ENCODE results near the gene TTC7B.
"Not testable (repeated sequence)": the region's sequence is repeated elsewhere in the genome, so short reads cannot be mapped to it uniquely, and the experiment has no call there.

TTC7B gene

GRCh38 chr14:90846511-90846910, 30.3 kb upstream of the TTC7B start:
- no peaks in the 10 kb centered on the region for H3K9me3 ChIP-seq (ENCODE audit: insufficient read depth, low read length, severe bottlenecking)
- H3K9ac ChIP-seq (ENCODE audit: low read depth, low read length): no peak overlapping the region
- H3K27me3 ChIP-seq (ENCODE audit: insufficient read depth, low read length, poor library complexity): no peaks in the 10 kb centered on the region
- no peak for DNase-seq
- no peak overlapping the region for H3K4me3 ChIP-seq (ENCODE audit: low read depth in 1 of 2, low read length in 2 of 2)
- no peak overlapping the region for H3K27ac ChIP-seq (ENCODE audit: low read length)
- H3K79me2 ChIP-seq (ENCODE audit: insufficient read depth, low read length): no peaks in the 10 kb centered on the region
- no peaks in the 10 kb centered on the region for H3K4me1 ChIP-seq (ENCODE audit: insufficient read depth, low read length)
- no peak overlapping the region for H3K4me2 ChIP-seq (ENCODE audit: insufficient read depth, low read length)
- ATAC-seq (ENCODE audit: insufficient read depth, low read depth): no peak
- no peak for TF ChIP-seq CTCF (IDR thresholded peaks at IDR 0.05; ENCODE audit: borderline replicate concordance, extremely low read depth, low read length, poor library complexity, severe bottlenecking)
- no peak for TF ChIP-seq EZH2 (IDR thresholded peaks at IDR 0.05; ENCODE audit: borderline replicate concordance, low read depth, low read length, severe bottlenecking)
- no peaks in the 10 kb centered on the region for H4K20me1 ChIP-seq (ENCODE audit: insufficient read depth, low read length)
- H3K36me3 ChIP-seq (ENCODE audit: insufficient read depth, low read length): no peaks in the 10 kb centered on the region
- no peak overlapping the region for H2AFZ ChIP-seq (ENCODE audit: low read depth, low read length)

GRCh38 chr14:90844321-90844720, 28.1 kb upstream of the TTC7B start:
- H3K36me3 ChIP-seq (ENCODE audit: insufficient read depth, low read length): no peaks in the 10 kb centered on the region
- H3K9ac ChIP-seq (ENCODE audit: low read depth, low read length): no peak overlapping the region

GRCh38 chr14:90842726-90843125, 26.5 kb upstream of the TTC7B start:
- Histone ChIP-seq H2AFZ (ENCODE audit: low read depth, low read length) (no peak overlapping the region), H3K4me2 (ENCODE audit: insufficient read depth, low read length) (no peak overlapping the region), H3K79me2 (ENCODE audit: insufficient read depth, low read length) (no peaks in the 10 kb centered on the region), H3K4me3 (ENCODE audit: low read depth in 1 of 2, low read length in 2 of 2) (no peak overlapping the region), H3K27ac (ENCODE audit: low read length) (no peak overlapping the region), H3K4me1 (ENCODE audit: insufficient read depth, low read length) (no peaks in the 10 kb centered on the region), H4K20me1 (ENCODE audit: insufficient read depth, low read length) (no peaks in the 10 kb centered on the region), H3K9ac (ENCODE audit: low read depth, low read length) (no peak overlapping the region), H3K9me3 (ENCODE audit: insufficient read depth, low read length, severe bottlenecking) (no peaks in the 10 kb centered on the region), H3K27me3 (ENCODE audit: insufficient read depth, low read length, poor library complexity) (no peaks in the 10 kb centered on the region), H3K36me3 (ENCODE audit: insufficient read depth, low read length) (no peaks in the 10 kb centered on the region)
- TF ChIP-seq EZH2 (IDR thresholded peaks at IDR 0.05; ENCODE audit: borderline replicate concordance, low read depth, low read length, severe bottlenecking) (no peak), CTCF (IDR thresholded peaks at IDR 0.05; ENCODE audit: borderline replicate concordance, extremely low read depth, low read length, poor library complexity, severe bottlenecking) (no peak)
- DNase-seq (no peak), ATAC-seq (ENCODE audit: insufficient read depth, low read depth) (peak; percentile 37; the same call in 1 of the 3 replicates)

More at GRCh38 chr14:90844321-90844720, 28.1 kb upstream of the TTC7B start:
- Histone ChIP-seq H4K20me1 (ENCODE audit: insufficient read depth, low read length) (no peaks in the 10 kb centered on the region), H3K4me1 (ENCODE audit: insufficient read depth, low read length) (no peaks in the 10 kb centered on the region), H3K9me3 (ENCODE audit: insufficient read depth, low read length, severe bottlenecking) (no peaks in the 10 kb centered on the region), H3K27me3 (ENCODE audit: insufficient read depth, low read length, poor library complexity) (no peaks in the 10 kb centered on the region), H2AFZ (ENCODE audit: low read depth, low read length) (no peak overlapping the region), H3K27ac (ENCODE audit: low read length) (no peak overlapping the region), H3K4me2 (ENCODE audit: insufficient read depth, low read length) (no peak overlapping the region), H3K4me3 (ENCODE audit: low read depth in 1 of 2, low read length in 2 of 2) (no peak overlapping the region), H3K79me2 (ENCODE audit: insufficient read depth, low read length) (no peaks in the 10 kb centered on the region)
- no peak for DNase-seq
- ATAC-seq (ENCODE audit: insufficient read depth, low read depth): no peak
- TF ChIP-seq EZH2 (IDR thresholded peaks at IDR 0.05; ENCODE audit: borderline replicate concordance, low read depth, low read length, severe bottlenecking): no peak
- TF ChIP-seq CTCF (IDR thresholded peaks at IDR 0.05; ENCODE audit: borderline replicate concordance, extremely low read depth, low read length, poor library complexity, severe bottlenecking): no peak

GRCh38 chr14:90840667-90841066, 24.4 kb upstream of the TTC7B start:
- not testable (repeated sequence) for H3K79me2 ChIP-seq (ENCODE audit: insufficient read depth, low read length); H3K4me1 ChIP-seq (ENCODE audit: insufficient read depth, low read length); ATAC-seq (ENCODE audit: insufficient read depth, low read depth); H2AFZ ChIP-seq (ENCODE audit: low read depth, low read length); H3K36me3 ChIP-seq (ENCODE audit: insufficient read depth, low read length); H3K4me3 ChIP-seq (ENCODE audit: low read depth in 1 of 2, low read length in 2 of 2); DNase-seq; H3K9ac ChIP-seq (ENCODE audit: low read depth, low read length); H3K27ac ChIP-seq (ENCODE audit: low read length); H3K4me2 ChIP-seq (ENCODE audit: insufficient read depth, low read length); H4K20me1 ChIP-seq (ENCODE audit: insufficient read depth, low read length); H3K9me3 ChIP-seq (ENCODE audit: insufficient read depth, low read length, severe bottlenecking); H3K27me3 ChIP-seq (ENCODE audit: insufficient read depth, low read length, poor library complexity)
